NCI-H774 (cell line): Measurements from ENCODE around the gene LZTS3.
"Not testable (repeated sequence)": the region's sequence is repeated elsewhere in the genome, so short reads cannot be mapped to it uniquely, and the experiment has no call there.

Source experiments
- DNase-seq: peaks from one replicate; lab custom pipeline; 2025; lab: John Stamatoyannopoulos, UW

The LZTS3 gene

DNA sequence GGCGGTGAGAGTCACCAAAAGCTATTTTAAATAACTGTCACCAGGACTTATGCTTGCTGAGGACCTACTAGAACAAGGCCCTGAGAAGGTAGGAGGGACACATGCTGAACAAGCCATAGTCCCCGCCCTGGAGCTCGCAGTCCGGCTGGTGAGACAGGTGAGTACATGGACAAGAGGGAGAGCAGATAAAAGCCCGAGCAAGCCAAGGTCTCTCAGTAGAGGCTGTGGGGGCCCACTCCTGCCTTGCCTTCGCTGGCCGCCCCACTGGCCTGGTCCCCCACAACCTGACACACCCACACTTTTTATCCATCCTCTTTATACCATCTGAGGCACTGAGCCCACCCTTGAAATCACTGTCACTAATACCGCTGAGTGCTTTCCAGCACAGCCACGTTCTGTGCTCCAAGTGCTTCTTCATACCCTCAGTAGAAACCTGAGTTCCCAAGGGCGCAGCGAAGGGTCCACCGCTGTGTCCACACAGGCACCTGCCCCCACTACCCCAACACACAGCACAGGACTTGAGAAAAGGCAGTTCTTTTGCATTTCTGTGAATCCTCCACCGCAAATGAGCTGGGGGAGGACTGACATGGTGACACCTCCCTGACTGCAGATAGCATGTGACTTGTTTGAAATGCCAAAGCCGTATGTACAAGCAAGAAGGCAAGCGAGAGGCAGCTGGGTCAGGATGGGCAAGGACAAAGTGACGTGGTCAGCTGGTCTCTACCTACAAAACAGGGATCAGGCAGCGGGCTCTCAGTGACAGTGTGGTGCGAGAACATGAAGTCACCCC, 19.1 kb upstream of the LZTS3 start:
- no peak for DNase-seq

- no peak for DNase-seq
Measured at GRCh38 chr20:3190681-3191111, 17.3 kb upstream of the LZTS3 start.

DNA sequence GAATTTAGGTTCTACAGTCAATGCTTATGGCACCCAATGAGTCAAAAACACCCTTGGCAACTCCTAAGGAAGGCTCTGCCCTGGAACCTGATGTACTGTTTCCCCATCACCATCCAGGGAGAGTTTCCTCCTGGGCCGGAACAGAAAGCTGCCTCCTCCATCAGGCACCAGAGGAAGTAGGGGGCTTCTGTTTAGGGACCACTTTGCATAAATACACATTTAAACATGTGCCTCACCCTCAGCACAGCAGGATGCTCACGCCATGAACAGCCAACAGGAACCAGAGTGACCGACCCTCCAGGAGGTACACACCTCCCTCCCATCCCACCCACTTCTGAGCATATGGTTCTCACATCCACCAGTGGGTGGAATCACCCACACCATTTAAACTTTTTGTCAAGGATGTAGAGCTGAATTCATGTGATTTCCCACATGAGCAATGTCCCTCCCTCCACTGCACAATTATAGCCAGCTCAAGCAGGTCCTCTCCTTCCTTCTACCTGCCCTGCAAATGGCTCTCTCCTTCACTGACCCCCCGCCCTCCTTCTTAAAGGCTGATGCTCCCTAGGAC, 16.3 kb upstream of the LZTS3 start:
- DNase-seq: no peak

GRCh38 chr20:3188823-3189413, 15.6 kb upstream of the LZTS3 start:
- DNase-seq: no peak

DNA sequence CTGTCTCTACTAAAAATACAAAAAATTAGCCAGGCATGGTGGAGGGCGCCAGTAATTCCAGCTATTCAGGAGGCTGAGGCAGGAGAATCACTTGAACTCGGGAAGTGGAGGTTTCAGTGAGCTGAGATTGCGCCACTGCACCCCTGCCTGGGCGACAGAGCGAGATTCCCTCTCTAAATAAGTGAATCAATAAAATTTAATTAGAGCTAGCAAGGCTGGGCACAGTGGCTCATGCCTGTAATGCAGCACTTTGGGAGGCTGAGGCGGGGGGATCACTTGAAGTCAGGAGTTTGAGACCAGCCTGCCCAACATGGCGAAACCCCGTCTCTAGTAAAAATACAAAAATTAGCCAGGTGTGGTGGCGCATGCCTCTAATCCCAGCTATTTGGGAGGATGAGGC, 14.5 kb upstream of the LZTS3 start:
- DNase-seq: not testable (repeated sequence)

DNA sequence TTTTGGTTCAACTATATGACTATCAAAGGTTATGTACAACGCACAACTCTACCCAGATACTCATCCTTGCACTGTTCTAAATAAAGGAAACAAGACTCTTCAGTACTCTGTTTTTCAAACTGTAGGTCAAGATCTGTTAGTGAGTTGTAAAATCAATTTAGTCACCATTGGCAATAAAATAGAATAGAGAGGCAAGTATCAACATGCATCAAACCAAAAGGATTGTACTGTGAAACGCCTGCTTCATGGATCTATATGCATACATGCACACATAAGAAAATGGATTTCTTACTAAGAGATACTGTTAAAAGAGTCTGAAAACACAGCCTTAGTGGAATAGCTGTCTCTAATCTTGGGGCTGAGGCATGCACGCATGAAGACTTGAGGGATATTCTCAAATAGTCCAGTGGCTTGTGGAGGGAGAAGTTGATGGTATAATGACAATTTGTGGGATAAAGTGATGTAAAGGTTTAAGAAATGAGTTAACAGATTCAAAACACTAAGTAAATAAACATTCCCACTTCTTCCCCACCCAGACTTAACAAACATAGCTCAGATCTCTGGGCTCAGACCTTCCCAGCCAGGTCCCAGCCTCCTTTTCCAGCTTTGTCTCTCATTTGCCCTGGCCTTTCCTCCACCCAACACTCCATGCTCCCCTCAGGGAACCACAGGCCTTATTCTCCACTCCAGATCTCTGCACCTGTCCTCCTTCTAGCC, 10.7 kb upstream of the LZTS3 start:
- no peak for DNase-seq

GRCh38 chr20:3182429-3182828, 9.1 kb upstream of the LZTS3 start:
- DNase-seq: not testable (repeated sequence)

DNA sequence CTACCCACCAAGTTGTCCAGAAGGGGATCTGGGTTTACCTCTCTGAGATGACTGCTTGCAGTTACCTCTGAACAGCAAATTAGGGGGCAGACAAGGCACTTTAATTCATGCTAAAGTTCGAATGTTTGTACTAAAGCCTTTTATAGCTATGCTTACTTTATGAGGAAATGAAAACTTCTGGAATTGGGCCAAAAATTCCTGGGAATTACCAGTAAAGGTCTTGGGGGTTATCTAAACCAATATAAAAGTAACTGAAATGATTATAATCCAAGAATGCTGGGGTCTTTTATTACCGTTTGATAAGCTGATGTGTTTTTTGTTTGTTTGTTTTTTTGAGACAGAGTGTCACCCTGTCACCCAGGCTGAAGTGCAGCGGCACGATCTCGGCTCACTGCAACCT, 7.9 kb upstream of the LZTS3 start:
- no peak for DNase-seq

GRCh38 chr20:3180319-3180718, 7.0 kb upstream of the LZTS3 start:
- no peak for DNase-seq

GRCh38 chr20:3177746-3178485, 4.6 kb upstream of the LZTS3 start:
- no peak for DNase-seq

DNA sequence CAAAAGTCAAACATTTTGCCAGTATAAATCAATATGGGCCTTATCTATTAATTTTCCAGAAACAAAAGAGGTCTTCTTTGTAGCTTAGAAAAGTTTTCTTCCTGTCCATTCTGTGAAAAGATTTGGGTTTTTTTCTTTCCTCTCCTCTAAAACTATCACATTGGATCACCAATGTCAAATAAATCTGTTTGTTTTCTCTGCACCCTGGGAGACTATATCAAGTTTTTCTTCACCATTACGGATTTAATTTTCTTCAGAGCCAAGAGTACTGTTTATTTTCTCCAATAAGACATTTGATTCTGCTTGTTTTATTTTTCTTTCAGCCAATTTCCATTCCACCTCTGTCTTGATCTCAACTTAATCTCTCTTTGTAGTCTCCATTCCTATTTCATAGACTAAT, 1.9 kb upstream of the LZTS3 start:
- DNase-seq: no peak

- DNase-seq: no peak
Measured at GRCh38 chr20:3174442-3175261, 1.3 kb upstream of the LZTS3 start.

- peak; percentile 82 for DNase-seq
Measured at GRCh38 chr20:3173610-3174441, 477 bp upstream of the LZTS3 start.

DNA sequence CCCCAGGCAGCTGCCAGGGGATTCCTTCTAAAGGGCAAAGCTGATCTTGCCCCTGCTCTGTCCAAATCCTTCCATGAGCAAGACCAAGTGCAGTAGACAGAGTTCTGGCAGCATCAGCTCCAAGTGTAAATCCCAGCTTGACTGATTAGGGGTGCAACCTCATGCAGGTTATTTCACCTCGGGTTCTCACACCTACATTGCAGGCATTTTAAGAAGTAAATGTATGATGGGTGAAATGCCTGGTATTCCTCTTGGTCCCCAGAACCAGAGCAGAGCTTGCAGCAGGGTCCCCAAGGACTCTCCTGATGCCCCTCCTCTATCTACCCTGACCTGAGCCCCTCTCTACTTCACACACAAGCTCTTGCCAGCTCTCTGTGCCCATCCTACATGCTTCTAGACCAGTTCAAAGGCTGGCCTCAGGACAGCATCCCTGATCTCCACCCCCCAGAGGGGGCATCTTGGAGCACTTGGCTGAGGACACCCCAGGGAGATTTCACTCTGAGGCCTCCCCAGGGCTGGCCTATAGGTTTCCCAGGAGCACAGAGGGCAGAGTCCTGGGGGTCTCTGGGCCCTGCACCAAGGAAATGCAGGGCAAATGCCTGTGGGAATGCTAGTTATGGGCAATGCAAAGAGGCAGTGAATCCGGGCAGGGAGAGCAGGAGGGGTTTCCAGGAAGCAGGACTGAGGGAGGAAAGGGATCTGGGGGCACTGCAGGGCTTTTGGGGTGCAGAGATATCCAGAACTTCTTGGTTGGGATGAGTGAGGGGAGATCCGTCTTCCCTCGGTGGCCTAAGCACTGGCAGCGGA, 1.0 kb downstream of the LZTS3 start:
- no peak for DNase-seq

GRCh38 chr20:3171391-3172125, 1.8 kb downstream of the LZTS3 start:
- no peak for DNase-seq

DNA sequence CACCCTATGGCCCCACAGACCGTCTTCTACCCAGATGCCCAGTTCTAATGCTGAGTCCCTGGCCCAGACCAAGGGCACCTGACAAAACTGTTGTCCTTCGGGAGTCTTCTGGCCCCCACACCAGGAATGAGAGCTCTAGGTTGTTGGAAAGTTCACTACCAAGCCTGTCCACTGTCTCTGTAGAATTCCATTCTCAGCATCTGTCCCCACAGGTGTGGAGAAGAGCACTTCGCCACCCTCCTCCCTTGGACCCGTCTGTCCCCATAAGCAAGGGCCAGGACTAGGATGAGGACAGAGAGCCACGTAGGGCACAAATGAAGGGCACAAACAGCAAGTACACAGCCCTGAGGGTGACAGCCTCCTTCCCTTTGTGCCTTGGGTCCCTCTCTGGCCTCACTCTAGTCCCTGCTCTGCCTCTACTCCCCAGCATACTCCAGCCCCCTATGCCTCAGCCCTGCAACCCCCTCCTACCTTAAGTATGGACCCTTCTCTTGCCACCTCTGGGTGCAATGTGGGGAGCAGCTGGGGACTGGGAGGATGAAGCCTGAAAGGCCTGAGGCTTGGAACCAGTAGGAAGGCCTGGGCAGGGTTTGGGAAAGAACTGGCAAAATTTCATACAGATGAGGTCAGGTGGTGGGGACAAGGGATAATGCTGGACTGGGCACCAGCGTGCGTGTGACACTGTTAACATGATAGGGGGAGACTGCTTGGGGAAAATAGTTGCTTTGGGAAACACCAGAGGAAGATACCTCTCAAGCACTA, 4.3 kb downstream of the LZTS3 start:
- DNase-seq: no peak

DNA sequence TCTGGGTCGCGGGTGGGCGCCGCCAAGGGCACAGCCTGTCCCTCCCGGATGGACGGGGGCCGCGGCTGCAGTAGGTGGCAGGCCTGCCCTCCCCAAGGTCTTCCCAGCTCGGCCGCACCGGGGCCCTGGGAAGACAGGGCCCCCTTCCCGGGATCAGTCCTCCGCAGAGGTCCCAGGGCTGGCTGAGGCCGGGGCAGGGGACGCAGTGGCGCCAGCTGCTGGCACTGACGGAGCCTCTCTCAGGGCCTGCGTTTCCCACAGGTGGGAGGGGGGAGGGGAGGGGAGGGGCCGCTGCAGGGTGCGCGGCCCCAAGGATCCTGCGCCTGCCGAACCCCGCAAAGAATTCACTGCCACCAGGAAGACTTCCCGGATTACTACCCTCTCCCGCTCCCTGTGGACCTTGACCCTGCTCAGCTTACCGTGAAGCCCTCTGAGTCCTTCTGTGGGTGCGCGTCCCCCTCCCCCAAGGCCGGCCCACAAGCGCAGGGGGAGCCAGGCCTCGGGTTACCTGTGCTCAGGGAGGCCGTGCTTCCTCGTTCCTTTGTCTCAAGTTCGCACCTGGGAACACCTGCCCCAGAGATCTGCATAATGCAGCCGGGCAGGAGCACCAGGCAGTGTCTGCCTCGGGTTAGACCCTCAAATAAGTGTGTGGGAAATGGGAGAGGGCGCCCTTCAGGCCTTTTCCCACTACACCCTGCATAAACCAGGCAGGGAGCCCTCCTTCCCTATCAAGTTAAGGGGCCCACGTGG, 5.1 kb downstream of the LZTS3 start:
- DNase-seq: peak; percentile 48
